ENCODE measurements around the gene OR2A1. TPM values are rescaled to one million over a fixed set of nuclear protein-coding genes. Genes with fewer than 3 reads are reported as not detected.

Gene OR2A1, protein sequence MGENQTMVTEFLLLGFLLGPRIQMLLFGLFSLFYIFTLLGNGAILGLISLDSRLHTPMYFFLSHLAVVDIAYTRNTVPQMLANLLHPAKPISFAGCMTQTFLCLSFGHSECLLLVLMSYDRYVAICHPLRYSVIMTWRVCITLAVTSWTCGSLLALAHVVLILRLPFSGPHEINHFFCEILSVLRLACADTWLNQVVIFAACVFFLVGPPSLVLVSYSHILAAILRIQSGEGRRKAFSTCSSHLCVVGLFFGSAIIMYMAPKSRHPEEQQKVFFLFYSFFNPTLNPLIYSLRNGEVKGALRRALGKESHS
- under 0.01 TPM in 2 replicates for total RNA-seq

DNA sequence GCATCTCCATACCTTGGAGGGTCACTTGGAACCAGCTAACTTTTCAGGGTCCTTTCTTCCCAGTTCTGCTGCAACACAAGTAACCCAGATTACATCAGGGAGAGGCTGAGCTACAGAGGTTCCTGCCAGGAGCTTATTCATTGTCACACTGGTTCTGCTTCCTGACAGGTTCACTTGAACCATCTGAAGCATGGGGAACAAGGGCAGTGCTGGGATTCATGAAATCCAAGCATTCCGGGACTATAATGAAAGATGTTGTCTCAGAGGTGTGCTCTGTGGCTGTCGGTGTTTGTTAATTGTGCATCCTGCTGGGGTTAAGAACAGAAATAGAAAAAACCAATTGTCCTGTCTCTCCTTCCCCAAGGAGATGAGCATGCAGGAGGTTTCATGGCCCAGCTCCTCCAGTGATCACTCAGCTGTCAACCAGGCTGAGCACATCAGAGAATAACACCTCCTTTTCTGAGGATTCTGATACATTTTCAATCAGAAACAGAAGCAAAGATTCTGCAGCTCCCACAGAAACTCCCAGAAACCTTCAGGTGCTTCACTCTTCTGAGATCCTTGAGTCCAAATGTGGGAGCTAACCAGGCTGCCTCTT, at the start of gene OR2A1:
Gene OR2A1 (plus strand): TSS at position 548 of the 598 bp plus-strand sequence. CDS start 5,706 bp downstream, outside the sequence.

DNA sequence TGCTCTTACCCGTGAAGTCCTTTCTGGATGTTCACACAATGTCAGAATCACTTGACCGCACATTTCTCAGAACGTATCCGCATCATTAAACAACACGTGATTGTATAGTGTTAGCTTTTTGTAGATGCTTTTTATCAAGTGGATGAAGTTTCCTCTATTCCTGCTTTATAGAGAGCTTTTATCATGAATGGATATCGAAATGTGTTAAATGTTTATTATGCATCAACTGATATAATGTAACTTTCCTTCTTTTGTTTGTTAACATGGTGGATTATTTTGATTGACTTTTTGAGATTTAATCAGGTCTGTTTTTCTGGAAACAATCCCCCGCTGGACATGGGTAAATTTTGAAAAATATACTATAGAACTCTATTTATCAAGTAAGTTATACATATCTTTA, 47.5 kb upstream of the OR2A1 start, which contains the start of gene OR2A7:
Gene OR2A7 (minus strand): TSS at position 101 of the 400 bp plus-strand sequence. CDS start 5,164 bp downstream, outside the sequence.

DNA sequence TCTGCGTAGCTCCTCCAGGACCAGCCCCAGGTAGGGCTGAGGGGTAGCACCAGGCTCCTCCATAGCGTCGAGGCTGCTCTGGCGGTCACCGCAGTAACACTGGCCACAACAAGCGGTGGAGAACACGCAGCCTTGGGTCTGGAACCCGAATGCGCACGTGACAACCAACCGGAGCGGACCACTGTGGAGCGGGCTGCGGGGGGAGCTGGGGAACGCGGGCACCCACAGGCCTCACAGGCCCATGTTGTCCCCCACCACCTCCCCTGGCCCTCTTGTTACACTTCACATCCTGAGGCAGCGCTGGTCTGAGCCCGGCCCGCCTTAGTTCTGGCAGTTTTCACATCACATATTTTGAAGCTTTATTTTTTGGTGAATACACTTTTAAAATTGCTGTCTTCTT, 43.0 kb upstream of the OR2A1 start, which contains the start of gene CTAGE8:
Gene CTAGE8 (minus strand): TSS at position 101 of the 400 bp plus-strand sequence. CDS start 38 bp downstream, at position 63.

DNA sequence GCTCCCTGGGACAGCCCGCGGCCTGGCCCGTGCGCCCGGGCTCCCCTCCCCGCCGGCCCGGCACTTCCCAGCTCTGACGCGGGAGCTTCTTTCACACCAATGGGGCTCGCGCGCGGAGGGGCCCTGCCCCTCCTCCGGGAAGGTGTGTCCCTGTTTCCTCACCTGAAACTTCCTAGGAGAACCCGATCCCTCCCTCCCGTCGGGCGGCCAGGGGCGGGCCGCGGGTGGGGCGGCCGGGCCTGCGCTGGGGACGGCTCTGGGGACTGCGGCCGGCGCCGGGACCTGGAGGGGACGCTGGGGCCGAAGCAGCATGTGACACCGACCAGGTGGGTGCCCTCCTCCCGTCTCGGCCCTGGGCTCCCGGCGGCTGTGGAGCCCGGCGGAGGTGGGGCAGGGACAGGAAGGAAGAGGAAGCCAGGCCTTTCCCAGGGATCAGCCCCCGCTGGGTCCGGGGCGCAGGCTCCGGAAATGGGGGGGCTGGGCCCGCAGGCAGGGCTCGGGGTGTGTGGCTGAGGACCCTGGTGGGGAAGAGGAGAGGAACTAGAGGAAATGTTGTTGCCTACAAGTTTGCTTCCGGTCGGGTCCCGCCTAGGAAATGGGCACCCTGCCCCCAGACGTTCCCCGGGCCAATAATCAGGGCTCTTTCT, 43.1 kb downstream of the OR2A1 start, which contains the start of gene ARHGEF5:
Gene ARHGEF5 (plus strand): TSS at position 227 of the 647 bp plus-strand sequence. CDS start 7,268 bp downstream, outside the sequence.

Other genes starting within 250 kb of the OR2A1 start
- gene OR2A25, start 242.6 kb upstream of the OR2A1 start, total RNA-seq = not detected in 2 replicates
- gene OR2A12, start 226.1 kb upstream of the OR2A1 start, total RNA-seq = not detected in 2 replicates
- gene OR2A2, start 202.8 kb upstream of the OR2A1 start, total RNA-seq = not detected in 2 replicates
- gene OR2A14, start 189.2 kb upstream of the OR2A1 start, total RNA-seq = not detected in 2 replicates
- 0.59 and 1.0 TPM in 2 replicates for gene CTAGE4, start 129.0 kb upstream of the OR2A1 start, total RNA-seq
- gene ARHGEF35, start 116.6 kb upstream of the OR2A1 start, total RNA-seq = 0.84 and 0.89 TPM in 2 replicates
- not detected in 2 replicates for gene OR2A42, start 72.8 kb upstream of the OR2A1 start, total RNA-seq
- 0.15 and 0.84 TPM in 2 replicates for gene OR2A7, start 47.6 kb upstream of the OR2A1 start, total RNA-seq
- not detected in 2 replicates for gene CTAGE8, start 43.1 kb upstream of the OR2A1 start, total RNA-seq
- 6.7 TPM in 2 replicates for gene ARHGEF5, start 43.0 kb downstream of the OR2A1 start, total RNA-seq
- not detected in 2 replicates for gene NOBOX, start 91.3 kb downstream of the OR2A1 start, total RNA-seq